Measurements from ENCODE around the gene APOA5. TPM values are rescaled to one million over a fixed set of nuclear protein-coding genes. Genes with fewer than 3 reads are reported as not detected.

Gene APOA5
- total RNA-seq, 1 experiment from 2014 or later, result 0.11 TPM

- Histone ChIP-seq H3K14ac (ENCODE audit: insufficient read depth, low read length) (peak within 1 kb of the TSS; percentile 74), H2BK120ac (ENCODE audit: low read depth, low read length, poor library complexity, severe bottlenecking) (no peak within 1 kb of the TSS), H3K4me1 (ENCODE audit: insufficient read depth, low read length) (no peaks in the 10 kb centered on the region; the same call in 1 of the 2 replicates), H2BK15ac (ENCODE audit: low read depth, low read length) (no peak within 1 kb of the TSS), H3K23ac (ENCODE audit: insufficient read length, low read depth, low read length) (no peak within 1 kb of the TSS), H2BK12ac (ENCODE audit: insufficient read length, low read depth, low read length) (no peak within 1 kb of the TSS), H3K4ac (ENCODE audit: low read depth, low read length) (no peak within 1 kb of the TSS), H3K79me1 (ENCODE audit: insufficient read depth, low read depth, low read length, poor library complexity, severe bottlenecking) (peaks cover 5% of the 10 kb centered on the region), H4K8ac (replicated peaks; ENCODE audit: insufficient read length, low read depth, low read length) (no peak within 1 kb of the TSS), H3K18ac (ENCODE audit: insufficient read length, low read depth, low read length) (peak within 1 kb of the TSS; percentile 69), H3K27me3 (ENCODE audit: insufficient read depth, low read length) (no peaks in the 10 kb centered on the region; the same call in 1 of the 2 replicates), H4K5ac (ENCODE audit: insufficient read length, low read depth, low read length) (no peak within 1 kb of the TSS), H2AFZ (ENCODE audit: low read length) (peak within 1 kb of the TSS; percentile 83), H2BK20ac (ENCODE audit: low read depth, low read length, poor library complexity, severe bottlenecking) (no peak within 1 kb of the TSS), H2AK5ac (ENCODE audit: insufficient read length, low read length) (no peak within 1 kb of the TSS), H3K9me3 (ENCODE audit: control insufficient read depth, low read depth, low read length) (no peaks in the 10 kb centered on the region), H3K23me2 (ENCODE audit: insufficient read length, low read depth, low read length, poor library complexity, severe bottlenecking) (peaks cover 13% of the 10 kb centered on the region), H3K56ac (ENCODE audit: insufficient read length, low read depth, low read length) (no peak within 1 kb of the TSS), H3K27ac (ENCODE audit: insufficient read length, low read depth, low read length) (no peak within 1 kb of the TSS), H4K91ac (ENCODE audit: insufficient read length, low read depth, low read length) (no peak within 1 kb of the TSS), H4K20me1 (ENCODE audit: control insufficient read depth, insufficient read depth, insufficient read length) (no peaks in the 10 kb centered on the region), H3T11ph (ENCODE audit: low read length) (no peak within 1 kb of the TSS), H3K4me2 (ENCODE audit: insufficient read depth, insufficient read length, low read length) (peak within 1 kb of the TSS; percentile 88), H3K79me2 (ENCODE audit: insufficient read depth, low read length) (peaks cover 2% of the 10 kb centered on the region; the same call in 1 of the 2 replicates), H3K9ac (ENCODE audit: extremely low read depth, insufficient read length, low read length) (peak within 1 kb of the TSS; percentile 76), H2BK5ac (ENCODE audit: insufficient read length, low read length) (no peak within 1 kb of the TSS)
- peak within 1 kb of the TSS; percentile 88 to 91 for H3K4me3 Mint-ChIP-seq
- peak within 1 kb of the TSS; percentile 29 to 85 (median 79); a peak in 6 of 7 replicates for H3K27ac Mint-ChIP-seq
- H3K36me3 Mint-ChIP-seq (ENCODE audit: insufficient read depth in 1 of 3, low read depth in 3 of 3), result peaks cover 25 to 43% (median 41%) of the 10 kb centered on the region in 3 experiments
- DNase-seq, result peak; percentile 76
- H3K4me1 Mint-ChIP-seq, result peaks cover 20 to 26% of the 10 kb centered on the region in 2 experiments
- no peaks in the 10 kb centered on the region for H3K9me3 Mint-ChIP-seq
- TF ChIP-seq CTCF (conservative IDR thresholded peaks at IDR 0.05), result no peak
- H3K27me3 Mint-ChIP-seq (ENCODE audit: low read depth), result peaks cover 22% of the 10 kb centered on the region
- WGBS (ENCODE audit: extremely low coverage, insufficient read length, low lambda C conversion rate), result no CpG with 5 or more reads among the region's 56 CpGs
Observed at GRCh38 chr11:116787786-116788486, 3.7 kb downstream of the APOA5 start, which contains the start of gene ZPR1. TSS of gene ZPR1 (minus strand) at chr11:116788023. CDS start at chr11:116787990, 33 bp downstream.

All from H9 (cell line).